IPS-18a (cell line): ENCODE results near the gene UBR2.

Source experiments
- H3K27ac ChIP-seq: one replicate; pipeline ENCODE4 v1.5.1; 2013; ENCODE audit warnings: low read length
- H3K27me3 ChIP-seq: one replicate; pipeline ENCODE4 v1.6.1; 2013; ENCODE audit warnings: mild to moderate bottlenecking, low read length; ENCODE audit not compliant: control insufficient read depth, insufficient read depth
- H3K36me3 ChIP-seq: one replicate; pipeline ENCODE4 v1.6.1; 2013; ENCODE audit warnings: low read depth, low read length; ENCODE audit not compliant: control insufficient read depth
- H3K4me1 ChIP-seq: one replicate; pipeline ENCODE4 v1.6.1; 2013; ENCODE audit warnings: low read depth, low read length; ENCODE audit not compliant: control insufficient read depth
- H3K4me3 ChIP-seq: one replicate; pipeline ENCODE4 v1.5.1; 2013; ENCODE audit warnings: low read length
- H3K9ac ChIP-seq: one replicate; pipeline ENCODE4 v1.6.1; 2013; ENCODE audit warnings: mild to moderate bottlenecking, low read length, moderate library complexity
- H3K9me3 ChIP-seq: one replicate; pipeline ENCODE4 v1.6.1; 2013; ENCODE audit warnings: low read depth, low read length; ENCODE audit not compliant: control insufficient read depth

The UBR2 gene

GRCh38 chr6:42679358-42679757 lies 115.5 kb downstream of the UBR2 start:
- H3K27ac ChIP-seq, result no peak overlapping the region
- H3K9me3 ChIP-seq, result no peaks in the 10 kb centered on the region
- peaks cover 61% of the 10 kb centered on the region for H3K36me3 ChIP-seq
- no peaks in the 10 kb centered on the region for H3K4me1 ChIP-seq
- H3K9ac ChIP-seq, result no peak overlapping the region
- no peak overlapping the region for H3K4me3 ChIP-seq
- no peaks in the 10 kb centered on the region for H3K27me3 ChIP-seq

DNA sequence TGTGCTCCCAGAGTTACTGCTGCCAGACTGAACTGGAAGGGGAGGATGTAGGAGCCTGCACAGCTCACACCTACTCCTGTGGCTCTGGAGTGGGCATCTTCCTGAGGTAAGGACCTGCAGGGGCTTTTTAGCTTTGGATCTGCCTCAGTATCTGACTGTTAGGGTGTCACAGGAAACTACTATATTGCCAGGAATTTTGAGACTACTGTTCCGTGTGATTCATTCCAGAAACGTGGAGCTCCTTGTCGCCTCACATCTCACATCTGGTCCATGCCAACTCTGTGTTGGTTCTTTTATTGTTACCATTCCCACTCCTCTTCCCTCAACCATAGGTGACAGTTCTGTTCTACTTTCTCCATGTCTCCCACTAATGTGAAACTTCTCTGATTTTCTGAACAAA lies 124.5 kb downstream of the UBR2 start:
- Histone ChIP-seq H3K36me3 (peaks cover 55% of the 10 kb centered on the region), H3K27ac (no peak overlapping the region), H3K27me3 (no peaks in the 10 kb centered on the region), H3K9ac (no peak overlapping the region), H3K9me3 (no peaks in the 10 kb centered on the region), H3K4me1 (no peaks in the 10 kb centered on the region), H3K4me3 (no peak overlapping the region)

DNA sequence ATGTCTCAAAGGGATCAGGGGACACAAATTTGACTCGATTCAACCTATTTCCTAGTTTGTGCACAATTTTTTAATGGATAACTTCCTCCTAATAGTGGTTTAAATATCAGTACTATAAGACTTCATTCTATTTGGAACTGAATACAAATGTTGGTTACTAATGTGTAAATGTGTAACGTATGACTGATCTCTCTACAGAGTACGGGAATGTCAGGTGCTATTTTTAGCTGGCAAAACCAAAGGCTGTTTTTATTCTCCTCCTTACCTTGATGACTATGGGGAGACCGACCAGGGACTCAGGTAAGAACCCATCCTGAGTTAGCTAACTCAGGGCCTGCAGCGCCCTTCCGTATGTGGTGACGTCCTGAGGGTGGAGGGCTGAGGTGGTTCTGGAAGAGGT lies 125.5 kb downstream of the UBR2 start:
- H3K27ac ChIP-seq, result no peak overlapping the region
- H3K9ac ChIP-seq, result no peak overlapping the region
- H3K4me1 ChIP-seq, result no peaks in the 10 kb centered on the region
- H3K4me3 ChIP-seq, result no peak overlapping the region
- peaks cover 53% of the 10 kb centered on the region for H3K36me3 ChIP-seq
- no peaks in the 10 kb centered on the region for H3K27me3 ChIP-seq
- no peaks in the 10 kb centered on the region for H3K9me3 ChIP-seq

- Histone ChIP-seq H3K4me1 (no peaks in the 10 kb centered on the region), H3K36me3 (peaks cover 50% of the 10 kb centered on the region), H3K27me3 (no peaks in the 10 kb centered on the region), H3K4me3 (no peak overlapping the region), H3K9me3 (no peaks in the 10 kb centered on the region), H3K27ac (no peak overlapping the region), H3K9ac (no peak overlapping the region)
Observed at GRCh38 chr6:42690151-42690702, 126.4 kb downstream of the UBR2 start.

DNA sequence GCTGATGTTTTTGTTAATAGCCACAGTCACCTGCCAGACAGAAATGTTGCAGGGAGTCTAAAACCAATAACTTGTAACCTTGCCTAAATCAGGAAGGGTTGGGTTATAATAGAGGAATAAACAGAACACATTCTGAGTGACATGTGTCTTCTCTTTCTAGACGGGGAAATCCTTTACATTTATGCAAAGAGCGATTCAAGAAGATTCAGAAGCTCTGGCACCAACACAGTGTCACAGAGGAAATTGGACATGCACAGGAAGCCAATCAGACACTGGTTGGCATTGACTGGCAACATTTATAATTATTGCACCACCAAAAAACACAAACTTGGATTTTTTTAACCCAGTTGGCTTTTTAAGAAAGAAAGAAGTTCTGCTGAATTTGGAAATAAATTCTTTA lies 127.0 kb downstream of the UBR2 start:
- H3K4me1 ChIP-seq, result no peaks in the 10 kb centered on the region
- H3K27ac ChIP-seq, result no peak overlapping the region
- no peaks in the 10 kb centered on the region for H3K9me3 ChIP-seq
- no peak overlapping the region for H3K9ac ChIP-seq
- H3K36me3 ChIP-seq, result peaks cover 50% of the 10 kb centered on the region
- no peak overlapping the region for H3K4me3 ChIP-seq
- H3K27me3 ChIP-seq, result no peaks in the 10 kb centered on the region

DNA sequence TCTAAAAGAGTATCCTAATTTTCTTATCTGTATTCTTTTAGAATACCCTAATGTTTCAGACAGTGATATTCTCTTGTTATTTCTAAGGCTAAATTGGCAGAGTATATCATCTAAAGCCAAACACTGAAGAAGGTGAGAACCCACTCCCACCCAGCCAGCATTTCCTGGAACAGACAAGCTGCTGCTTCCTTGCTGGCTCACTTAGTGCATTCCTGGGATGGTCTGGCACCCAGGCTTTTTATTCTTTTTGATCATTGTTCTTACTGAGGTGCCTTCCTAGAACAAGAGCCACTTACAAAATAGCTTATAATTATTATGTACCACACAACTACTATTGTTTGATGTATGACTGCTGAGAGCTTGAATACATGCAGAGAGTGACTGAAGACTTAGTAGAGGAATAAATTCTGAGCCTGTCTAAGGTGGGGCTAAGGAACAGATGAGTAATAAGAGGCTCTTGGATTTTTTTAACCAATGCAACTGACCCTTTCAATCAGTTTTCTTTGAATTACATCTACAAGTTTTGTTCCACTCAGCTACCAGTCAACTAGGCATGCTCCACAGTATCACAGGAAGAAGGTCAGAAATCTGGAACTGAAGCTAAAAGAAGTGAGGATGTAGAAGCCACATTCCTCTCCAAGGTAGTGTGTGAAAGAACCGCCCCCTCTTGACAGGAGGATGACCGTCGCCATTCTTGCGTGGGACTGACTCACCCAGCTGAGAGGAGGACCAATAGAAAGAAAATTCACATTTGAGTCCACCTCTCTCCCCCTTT lies 128.5 kb downstream of the UBR2 start:
- H3K27me3 ChIP-seq, result no peaks in the 10 kb centered on the region
- peaks cover 50% of the 10 kb centered on the region for H3K36me3 ChIP-seq
- H3K4me1 ChIP-seq, result no peaks in the 10 kb centered on the region
- no peak overlapping the region for H3K4me3 ChIP-seq
- no peak overlapping the region for H3K27ac ChIP-seq
- no peak overlapping the region for H3K9ac ChIP-seq
- H3K9me3 ChIP-seq, result no peaks in the 10 kb centered on the region

DNA sequence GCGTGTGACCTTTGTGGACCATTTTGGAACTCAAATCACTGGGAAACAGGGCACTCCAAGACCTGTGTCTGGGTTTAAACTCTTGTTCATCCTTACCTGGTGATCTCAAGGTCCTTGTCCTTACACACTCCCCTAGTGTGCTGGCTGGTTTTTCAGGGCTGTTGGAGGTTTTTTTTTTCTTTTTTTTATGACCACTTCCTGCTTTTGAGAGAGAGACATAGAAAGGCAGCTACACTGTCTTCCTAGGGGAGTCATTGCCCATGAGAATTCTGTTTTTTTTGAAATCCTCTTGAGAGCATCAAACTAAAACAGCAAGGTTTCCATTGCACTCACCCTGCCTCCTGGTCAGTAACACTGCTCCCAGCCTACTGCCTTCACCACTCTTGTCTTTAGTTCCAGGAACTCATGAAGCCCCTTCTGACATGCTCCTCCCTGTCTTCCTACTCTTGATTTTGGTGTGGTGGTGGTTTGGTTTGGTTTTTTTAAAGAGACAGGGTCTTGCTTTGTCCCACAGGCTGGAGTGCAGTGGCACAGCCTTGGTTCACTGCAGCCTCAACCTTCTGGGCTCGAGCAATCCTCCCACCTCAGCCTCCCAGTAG lies 130.0 kb downstream of the UBR2 start:
- no peaks in the 10 kb centered on the region for H3K27me3 ChIP-seq
- H3K4me1 ChIP-seq, result no peaks in the 10 kb centered on the region
- H3K4me3 ChIP-seq, result no peak overlapping the region
- no peak overlapping the region for H3K27ac ChIP-seq
- peaks cover 40% of the 10 kb centered on the region for H3K36me3 ChIP-seq
- H3K9me3 ChIP-seq, result no peaks in the 10 kb centered on the region
- no peak overlapping the region for H3K9ac ChIP-seq

- Histone ChIP-seq H3K27me3 (no peaks in the 10 kb centered on the region), H3K4me1 (no peaks in the 10 kb centered on the region), H3K36me3 (peaks cover 33% of the 10 kb centered on the region), H3K9me3 (no peaks in the 10 kb centered on the region), H3K4me3 (no peak overlapping the region), H3K27ac (no peak overlapping the region), H3K9ac (no peak overlapping the region)
Observed at GRCh38 chr6:42694586-42694985, 130.8 kb downstream of the UBR2 start.

GRCh38 chr6:42696526-42697267 lies 132.9 kb downstream of the UBR2 start:
- H3K9me3 ChIP-seq, result no peaks in the 10 kb centered on the region
- H3K4me1 ChIP-seq, result no peaks in the 10 kb centered on the region
- H3K36me3 ChIP-seq, result peaks cover 19% of the 10 kb centered on the region
- no peaks in the 10 kb centered on the region for H3K27me3 ChIP-seq
- no peak overlapping the region for H3K4me3 ChIP-seq
- no peak overlapping the region for H3K9ac ChIP-seq
- H3K27ac ChIP-seq, result no peak overlapping the region

- Histone ChIP-seq H3K9me3 (no peaks in the 10 kb centered on the region), H3K4me3 (no peak overlapping the region), H3K4me1 (no peaks in the 10 kb centered on the region), H3K36me3 (peaks cover 18% of the 10 kb centered on the region), H3K27me3 (no peaks in the 10 kb centered on the region), H3K9ac (no peak overlapping the region), H3K27ac (no peak overlapping the region)
Observed at GRCh38 chr6:42697268-42697655, 133.4 kb downstream of the UBR2 start.

DNA sequence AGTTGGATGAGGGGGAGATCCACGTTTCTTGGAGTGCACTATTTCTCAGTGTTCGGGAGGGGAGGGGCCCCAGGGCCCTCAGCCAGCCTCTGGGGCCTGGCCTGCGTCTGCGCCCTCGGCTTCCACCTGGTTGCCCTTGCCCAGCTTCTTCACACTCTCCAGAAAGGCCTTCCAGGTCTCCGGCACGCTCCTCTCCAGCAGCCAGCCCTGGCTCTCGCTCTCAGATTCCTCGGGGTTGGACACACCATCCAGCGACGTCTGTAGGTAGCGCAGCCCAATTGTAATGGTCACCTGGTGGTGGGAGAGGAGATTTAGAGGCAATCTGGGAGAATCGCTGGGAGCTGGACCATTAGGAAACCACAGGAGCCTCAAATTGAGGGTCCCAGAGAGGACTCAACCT lies 134.4 kb downstream of the UBR2 start:
- Histone ChIP-seq H3K27me3 (no peaks in the 10 kb centered on the region), H3K9ac (no peak overlapping the region), H3K4me3 (no peak overlapping the region), H3K27ac (no peak overlapping the region), H3K4me1 (no peaks in the 10 kb centered on the region), H3K9me3 (no peaks in the 10 kb centered on the region), H3K36me3 (peaks cover 9% of the 10 kb centered on the region)
